Activated CD4-positive, alpha-beta T cell treated with anti-CD3 and anti-CD28 coated beads, Interleukin-2, Interleukin-4, amounts not matched to agents 100 ng/mL and 50 ng/mL, durations not matched to agents 16 hours and 8 hours (primary cell): ENCODE results near the gene PMAIP1.
A peak's percentile ranks its signal among the peaks of the same experiment; 100 is the strongest.
"Not testable (repeated sequence)": the region's sequence is repeated elsewhere in the genome, so short reads cannot be mapped to it uniquely, and the experiment has no call there.

Experiments used
- DNase-seq: peaks from one replicate; pipeline ENCODE4 v3.0.0-alpha.2; 2020; ENCODE audit warnings: low spot score

The PMAIP1 gene

DNA sequence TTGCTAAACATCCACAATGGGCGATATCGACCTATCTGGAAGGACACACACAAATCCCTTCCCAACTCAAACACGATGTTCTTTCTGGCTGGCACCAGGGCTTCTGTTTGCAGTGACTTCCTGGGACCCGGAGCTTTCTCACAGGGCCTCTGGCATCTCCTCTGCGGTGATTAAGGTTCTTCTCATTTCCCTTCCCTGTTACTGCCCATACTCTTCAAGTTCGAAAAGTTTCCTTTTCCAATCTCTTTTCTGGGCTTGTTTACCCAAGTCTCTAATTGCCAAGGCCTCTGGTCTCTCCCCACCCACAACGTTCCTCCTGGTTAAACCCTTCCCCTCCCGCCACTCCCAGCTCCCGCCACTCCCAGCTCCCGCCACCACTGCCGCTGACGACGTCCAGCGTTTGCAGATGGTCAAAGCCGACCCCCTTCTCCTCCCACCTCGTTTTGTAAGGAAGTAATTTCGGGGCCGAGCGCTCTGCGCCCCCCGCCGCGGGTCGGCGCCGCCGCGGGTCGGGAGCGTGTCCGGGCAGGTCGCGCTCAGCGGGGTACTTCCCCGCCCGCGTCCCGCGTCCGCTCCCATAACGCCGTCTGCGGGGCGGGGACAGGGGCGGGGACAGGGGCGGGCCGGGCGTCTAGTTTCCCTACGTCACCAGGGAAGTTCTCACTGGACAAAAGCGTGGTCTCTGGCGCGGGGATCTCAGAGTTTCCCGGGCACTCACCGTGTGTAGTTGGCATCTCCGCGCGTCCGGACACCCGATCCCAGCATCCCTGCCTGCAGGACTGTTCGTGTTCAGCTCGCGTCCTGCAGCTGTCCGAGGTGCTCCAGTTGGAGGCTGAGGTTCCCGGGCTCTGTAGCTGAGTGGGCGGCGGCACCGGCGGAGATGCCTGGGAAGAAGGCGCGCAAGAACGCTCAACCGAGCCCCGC lies at the start of gene PMAIP1:
PMAIP1 (plus strand) TSS at position 699 of the 924 bp plus-strand sequence; CDS start at position 881, 182 bp downstream.
- peak; percentile 92 for DNase-seq

DNA sequence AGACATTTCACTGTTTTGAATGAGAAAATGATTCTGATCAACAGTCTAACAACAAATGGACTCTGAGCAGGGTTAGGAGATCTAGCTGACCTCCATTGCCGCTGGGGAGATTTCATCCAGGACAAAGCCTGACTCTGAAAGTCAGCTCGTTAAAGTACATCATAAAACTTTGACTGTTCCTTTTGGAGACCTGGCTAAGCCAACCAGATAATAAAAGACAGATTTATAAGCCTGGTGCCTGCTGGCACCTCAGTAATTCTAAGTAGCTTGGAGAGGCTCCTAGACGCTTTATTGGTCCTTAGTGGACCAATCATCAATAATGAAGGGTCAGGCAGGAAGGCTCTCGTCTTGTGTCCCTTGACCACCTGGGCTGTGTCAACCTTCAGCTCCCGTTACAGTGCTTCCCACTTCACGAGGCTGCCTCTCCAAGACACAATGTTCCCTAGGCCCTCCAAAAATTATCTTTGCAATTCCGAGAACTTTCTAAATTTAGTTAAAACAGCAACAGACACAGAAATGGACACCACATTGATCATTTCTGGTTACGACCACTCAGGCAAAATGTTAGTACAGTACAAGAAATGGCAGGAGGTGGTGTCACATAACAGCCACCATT lies 47.9 kb upstream of the PMAIP1 start:
- DNase-seq: no peak

DNA sequence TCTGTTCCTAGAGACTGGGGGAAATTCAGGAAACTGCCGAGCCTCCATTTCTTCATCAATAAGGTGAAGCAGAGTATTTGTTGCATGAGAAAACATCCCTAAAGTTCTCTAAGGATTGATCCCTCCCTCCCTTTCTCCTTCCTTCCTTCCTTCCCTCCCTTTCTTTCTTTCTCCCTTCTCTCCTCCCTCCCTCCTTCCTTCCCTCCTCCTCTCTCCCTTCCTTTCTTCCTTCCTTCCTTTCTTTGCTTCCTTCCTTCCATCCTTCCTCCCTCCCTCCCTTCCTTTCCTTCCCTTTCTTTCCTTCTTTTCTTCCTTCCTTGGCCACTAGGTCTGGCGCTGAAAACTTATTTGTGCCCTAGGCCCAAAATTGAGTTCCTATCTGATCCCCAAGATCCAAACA lies 47.2 kb upstream of the PMAIP1 start:
- no peak for DNase-seq

DNA sequence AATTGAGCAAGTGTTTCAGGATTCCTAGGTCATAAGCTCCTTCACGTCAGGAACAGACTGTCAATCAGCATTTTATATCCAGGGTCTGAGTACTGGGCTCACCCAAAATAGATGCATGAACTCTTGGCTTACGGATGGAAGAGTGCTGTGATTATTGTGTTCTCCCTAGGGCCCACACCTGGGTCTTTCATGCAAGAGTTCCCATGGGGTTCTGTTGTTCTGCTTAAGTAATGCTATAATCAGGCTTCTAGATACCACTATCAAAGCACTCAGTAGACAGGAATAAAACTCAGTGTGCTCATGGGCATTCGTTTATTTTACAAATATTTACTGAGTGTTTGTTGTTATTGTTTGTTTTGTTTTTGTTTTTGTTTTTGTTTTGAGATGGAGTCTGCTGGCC lies 46.4 kb upstream of the PMAIP1 start:
- no peak for DNase-seq

DNA sequence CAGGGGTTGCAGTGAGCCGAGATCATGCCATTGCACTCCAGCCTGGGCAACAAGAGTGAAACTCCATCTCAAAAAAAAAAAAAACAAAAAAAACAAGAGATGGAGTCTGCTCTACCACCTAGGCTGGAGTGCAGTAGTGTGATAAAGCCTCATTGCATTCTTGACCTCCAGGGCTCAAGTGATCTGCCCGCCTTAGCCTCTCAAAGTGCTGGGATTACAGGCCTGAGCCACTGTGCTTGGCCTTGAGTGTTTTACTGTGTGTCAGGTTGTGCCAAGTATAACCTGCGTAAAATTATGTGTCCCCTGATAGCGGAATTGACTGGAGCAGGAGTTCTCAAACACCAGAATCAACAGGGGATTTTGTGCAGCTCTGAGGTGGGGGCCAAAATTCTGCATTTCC lies 45.8 kb upstream of the PMAIP1 start:
- not testable (repeated sequence) for DNase-seq

DNA sequence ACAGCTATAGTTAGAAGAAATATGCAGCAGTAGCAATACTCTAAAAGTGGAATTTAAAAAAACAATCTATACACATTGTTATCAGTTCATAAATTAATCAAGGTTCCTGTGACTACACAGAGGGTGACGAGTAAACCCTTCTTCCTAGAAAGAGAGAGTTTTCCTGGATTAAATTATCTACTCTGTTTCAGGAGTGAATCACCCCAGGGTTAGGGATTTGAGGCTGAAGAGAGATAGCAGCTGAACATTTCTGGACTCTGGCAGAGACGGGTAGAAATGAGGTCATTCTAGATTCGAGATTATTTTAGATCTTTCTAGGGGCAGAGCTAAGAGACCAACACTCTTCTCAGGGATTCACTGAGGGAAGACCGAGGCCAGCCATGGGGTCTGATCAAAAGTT lies 38.8 kb upstream of the PMAIP1 start:
- DNase-seq: no peak

DNA sequence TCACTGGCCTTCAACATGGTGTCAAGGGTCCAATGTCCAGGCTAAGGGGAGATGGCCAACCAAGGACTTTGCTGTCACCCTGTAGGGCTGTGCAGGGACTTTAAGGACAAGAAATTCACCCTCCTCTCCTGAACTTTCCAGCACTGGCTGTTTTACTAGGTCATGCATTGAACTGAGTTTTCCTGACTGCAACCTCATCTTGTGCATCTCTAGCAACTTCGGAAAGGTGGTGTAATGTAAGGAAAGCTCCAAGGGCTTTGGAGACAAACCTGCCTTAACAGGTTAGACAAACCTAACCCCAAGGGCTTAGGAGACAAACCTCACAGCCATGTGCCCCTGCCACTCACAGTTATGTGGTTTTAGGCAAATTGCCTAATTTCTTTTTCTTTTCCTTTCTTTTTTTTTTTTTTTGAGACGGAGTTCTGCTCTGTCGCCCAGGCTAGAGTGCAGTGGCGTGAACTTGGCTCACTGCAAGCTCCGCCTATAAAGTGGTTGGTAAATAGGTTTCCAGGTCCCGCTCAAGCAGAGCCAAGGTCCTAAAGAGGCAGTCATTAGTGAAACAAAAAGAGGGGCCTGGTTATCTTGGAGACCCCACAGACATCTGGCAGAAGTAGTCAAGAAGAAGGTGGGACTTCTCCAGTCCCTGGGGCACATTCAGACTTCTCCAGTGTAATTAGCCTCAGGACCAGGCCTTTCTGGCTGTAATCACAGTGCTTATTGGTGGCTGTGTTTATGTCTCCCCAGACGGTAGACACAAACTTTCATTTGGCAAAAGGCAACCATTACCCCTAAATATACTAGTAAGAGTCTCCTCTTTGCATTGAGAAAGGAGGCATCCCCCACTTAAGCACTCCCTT lies 37.6 kb upstream of the PMAIP1 start:
- DNase-seq: no peak

DNA sequence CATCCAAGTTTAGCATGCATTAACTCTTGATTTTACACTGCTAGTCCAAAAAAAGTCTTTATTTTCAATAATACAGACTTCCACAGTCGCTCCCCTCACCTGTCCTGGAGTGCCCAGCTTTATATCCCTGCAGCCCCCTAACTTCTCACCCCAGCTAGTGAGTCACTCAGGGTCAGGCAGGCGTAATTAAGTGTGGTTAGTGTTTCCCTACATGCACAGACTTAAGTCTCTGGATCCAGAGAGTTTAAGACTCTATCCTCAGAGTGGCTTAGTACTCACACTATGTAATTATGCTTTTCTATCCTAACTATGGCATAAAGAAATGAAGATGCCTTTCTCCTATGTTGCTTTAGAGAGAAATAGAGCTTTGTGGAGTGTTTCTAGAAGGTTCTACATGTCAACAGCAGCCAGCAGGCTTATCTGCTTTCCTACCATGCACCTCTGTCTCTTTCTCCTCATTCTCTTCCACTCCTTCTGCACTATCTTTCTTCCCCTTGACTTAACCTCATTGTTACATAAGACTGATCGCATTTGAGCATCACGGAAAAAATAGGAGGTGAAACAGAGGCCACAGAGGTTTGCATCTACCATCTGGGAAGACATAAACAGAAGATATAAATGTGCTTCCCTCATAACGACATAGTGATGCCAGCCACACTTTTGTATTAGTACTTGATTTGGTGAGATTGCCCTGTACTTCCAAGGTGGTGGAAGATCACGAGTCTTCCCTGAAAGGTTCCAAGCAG lies 34.4 kb upstream of the PMAIP1 start:
- DNase-seq: no peak

DNA sequence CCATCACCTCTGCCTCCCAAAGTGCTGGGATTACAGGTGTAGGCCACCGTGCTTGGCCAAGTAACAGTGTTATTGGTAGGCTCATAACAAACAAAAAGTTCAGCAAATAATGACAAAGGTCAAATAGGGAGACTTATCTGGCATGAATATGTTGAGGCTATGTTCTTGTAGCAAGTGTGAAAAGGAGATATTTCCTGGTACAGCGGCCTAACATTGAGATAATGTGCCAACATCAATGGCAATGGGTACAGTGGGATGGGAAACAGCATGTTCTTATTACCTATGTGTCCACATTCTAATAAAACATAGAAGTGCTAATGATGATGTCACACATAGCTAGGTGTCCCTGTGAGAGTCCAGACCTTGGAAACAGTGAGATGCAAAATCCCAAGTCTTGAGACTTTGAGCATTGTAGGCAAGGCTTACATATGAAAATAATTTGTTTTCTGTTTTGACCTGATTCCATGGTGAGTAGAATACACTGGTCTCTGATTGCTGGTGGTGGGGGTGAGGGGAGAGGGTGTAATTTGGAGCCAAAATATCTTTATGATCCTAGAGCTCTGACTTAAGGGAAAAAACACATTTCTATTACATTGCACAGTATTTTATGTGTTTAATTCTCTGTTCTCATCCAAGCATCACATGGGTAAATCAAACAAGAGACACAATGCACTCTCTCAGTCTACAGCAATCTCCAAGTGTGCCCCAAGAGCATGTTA lies 33.1 kb upstream of the PMAIP1 start:
- no peak for DNase-seq

DNA sequence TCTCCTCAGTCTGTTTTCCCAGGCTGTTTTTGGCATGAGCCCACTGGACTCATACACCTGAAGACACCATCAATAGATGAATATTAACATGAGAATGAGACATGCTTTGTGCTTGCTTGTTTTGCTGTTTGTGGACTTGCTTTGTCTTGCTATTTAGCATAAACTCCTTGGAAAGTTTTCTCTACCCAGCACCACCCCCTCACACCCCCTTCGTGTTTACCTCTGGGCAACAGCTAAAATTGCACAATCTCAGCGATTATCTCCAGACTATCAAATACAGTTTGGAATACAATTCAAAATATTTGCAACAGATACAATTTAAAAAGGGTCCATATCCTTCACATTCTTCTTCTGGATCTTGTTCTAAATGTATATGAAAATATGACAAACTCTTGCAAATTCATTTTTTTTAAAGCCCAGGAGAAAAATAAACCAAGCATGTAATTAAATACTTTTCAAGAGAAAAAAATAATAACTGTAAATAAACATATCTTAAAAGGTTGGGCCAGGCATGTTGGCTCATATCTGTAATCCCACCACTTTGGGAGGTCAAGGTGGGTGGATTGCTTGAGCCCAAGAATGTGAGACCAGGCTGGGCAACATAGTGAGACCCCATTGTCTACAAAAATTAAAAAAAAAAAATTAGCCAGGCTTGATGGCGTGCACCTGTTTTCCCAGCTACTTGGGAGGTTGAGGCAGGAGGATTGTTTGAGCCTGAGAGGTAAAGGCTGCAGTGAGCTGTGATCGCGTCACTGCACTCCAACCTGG lies 32.3 kb upstream of the PMAIP1 start:
- DNase-seq: no peak

DNA sequence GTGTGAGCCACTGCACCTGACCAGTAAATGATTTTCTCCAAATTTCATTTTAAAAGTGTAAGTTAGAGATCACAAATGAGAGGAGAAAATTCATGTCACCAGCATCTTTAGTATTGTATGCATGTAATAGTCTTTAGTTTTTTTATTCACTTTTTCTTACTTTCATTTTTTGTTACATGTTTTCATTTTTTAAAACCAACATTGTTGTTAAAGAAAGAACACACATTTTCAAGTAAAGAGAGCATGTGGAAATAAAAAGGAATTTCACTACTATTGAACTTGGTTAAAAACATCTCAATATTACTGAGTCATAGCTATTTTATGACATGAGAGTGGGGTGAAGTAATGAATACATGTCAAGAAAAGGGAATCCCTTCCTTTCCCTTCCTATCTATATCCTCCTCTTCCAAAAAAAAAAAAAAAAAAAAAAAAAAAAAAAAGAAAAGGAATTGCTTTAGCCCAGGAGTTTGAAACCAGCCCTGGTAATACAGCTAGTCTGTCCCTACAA lies 29.1 kb upstream of the PMAIP1 start:
- DNase-seq: no peak

DNA sequence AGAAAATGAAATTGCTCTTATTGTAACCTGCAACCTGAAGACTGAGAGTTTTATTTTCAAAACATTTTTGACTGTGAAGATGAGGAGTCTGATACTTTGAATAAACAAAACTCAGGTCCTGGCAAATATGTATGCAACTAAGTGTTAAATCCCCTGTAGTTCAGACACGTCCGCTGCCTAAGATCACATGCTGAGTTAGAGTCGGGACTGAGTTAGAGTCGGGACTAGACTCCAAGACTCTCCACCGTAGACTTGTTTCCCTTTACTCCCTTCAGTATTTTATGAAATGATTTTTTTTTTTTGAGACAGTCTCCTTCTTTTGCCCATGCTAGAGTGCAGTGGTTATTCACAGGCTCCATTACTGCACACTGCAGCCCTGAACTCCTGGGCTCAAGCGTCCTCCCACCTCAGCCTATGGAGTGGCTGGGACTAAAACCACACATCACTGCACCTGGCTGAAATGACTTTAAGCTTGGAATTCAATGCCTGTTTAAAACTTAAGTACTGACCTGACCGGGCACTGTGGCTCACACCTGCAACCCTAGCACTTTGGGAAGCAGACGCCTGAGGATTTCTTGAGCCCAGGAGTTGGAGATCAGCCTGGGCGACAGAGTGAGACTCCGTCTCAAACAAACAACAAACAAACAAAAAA lies 28.0 kb upstream of the PMAIP1 start:
- no peak for DNase-seq

DNA sequence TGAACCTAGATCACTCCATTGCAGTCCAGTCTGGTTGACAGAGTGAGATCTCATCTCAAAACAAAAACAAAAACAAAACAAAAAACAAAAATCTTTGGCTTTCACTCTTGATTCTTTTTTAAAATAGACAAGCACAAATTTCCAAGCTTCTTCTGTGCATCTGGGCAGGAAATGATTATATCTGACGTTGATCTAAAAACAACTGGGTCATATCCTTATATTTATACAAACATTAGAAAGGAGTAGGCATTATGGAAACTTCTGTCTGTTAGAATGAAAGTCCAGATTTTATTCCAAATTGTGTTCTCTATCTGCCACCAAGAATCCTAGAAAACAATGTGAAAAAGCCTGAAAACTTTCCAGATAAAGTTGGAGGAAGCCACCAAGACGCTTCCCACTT lies 26.2 kb upstream of the PMAIP1 start:
- DNase-seq: no peak

DNA sequence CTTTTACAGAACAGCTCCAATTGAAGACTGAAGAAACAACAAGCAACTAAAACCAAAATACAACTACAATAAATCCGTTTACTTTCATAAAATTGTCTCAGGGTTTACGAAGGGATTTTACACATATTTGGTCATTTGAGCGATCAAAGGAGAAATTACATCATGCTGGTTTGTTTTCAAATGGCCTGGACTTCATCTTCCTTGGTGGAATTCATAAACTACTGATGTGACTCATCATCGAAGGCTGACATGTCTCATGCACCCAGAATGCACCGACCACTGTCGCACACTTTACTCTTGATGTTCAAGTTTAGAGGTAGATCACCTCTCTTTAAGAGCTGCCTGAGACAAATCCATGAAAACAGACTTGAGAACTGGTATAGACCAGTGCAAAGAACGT lies 25.6 kb upstream of the PMAIP1 start:
- DNase-seq: no peak

DNA sequence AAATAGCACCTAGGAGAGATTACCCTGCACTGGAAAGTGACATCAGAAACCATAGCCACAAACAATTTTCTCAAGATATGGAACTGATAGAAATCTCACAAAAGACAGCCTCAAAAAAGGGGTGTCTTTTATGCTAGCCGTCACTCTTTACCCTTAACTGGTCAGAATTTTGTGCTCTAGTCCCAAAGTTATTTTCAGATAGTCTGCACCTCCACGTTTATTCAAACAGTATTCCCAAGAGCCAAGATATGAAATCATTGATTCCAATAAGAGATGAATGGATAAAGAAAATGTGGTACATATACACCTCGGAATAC lies 23.5 kb upstream of the PMAIP1 start:
- DNase-seq: peak; percentile 39

DNA sequence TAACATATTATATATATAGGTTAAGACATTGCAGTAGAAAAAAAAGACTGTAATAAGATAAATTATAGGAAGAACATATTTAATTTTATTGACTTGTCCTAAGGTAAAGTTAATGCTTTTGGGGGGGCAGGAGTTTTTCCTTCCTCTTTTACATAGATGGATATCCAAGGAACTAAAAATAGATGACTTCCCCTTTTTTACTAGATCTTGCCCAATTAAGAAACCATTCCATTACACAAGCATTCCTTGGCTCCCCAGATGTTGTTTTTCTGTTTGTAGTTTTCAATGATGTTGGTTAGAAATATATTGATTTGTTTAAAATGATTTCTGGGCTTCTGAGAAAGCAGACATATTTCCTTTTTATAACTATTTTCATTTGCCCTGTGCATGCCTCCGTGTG lies 22.4 kb upstream of the PMAIP1 start:
- no peak for DNase-seq

DNA sequence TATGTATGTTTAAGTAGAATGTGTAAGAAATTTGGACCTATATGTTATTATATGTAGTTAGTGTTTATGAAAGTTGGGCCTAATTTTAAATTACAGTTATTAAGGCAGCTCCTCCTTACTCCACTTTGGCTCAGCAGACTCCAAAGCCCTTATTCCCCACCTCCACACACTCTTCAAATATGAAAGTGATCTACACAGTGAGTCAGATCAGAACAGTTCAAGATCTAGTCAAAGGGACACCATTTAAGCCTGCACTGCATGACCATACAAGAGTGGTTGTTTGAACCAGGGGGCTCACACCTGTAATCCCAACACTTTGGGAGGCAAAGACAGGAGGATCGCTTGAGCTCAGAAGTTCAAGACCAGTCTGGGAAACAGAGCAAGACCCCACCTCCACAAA lies 21.2 kb upstream of the PMAIP1 start:
- peak; percentile 33 for DNase-seq

DNA sequence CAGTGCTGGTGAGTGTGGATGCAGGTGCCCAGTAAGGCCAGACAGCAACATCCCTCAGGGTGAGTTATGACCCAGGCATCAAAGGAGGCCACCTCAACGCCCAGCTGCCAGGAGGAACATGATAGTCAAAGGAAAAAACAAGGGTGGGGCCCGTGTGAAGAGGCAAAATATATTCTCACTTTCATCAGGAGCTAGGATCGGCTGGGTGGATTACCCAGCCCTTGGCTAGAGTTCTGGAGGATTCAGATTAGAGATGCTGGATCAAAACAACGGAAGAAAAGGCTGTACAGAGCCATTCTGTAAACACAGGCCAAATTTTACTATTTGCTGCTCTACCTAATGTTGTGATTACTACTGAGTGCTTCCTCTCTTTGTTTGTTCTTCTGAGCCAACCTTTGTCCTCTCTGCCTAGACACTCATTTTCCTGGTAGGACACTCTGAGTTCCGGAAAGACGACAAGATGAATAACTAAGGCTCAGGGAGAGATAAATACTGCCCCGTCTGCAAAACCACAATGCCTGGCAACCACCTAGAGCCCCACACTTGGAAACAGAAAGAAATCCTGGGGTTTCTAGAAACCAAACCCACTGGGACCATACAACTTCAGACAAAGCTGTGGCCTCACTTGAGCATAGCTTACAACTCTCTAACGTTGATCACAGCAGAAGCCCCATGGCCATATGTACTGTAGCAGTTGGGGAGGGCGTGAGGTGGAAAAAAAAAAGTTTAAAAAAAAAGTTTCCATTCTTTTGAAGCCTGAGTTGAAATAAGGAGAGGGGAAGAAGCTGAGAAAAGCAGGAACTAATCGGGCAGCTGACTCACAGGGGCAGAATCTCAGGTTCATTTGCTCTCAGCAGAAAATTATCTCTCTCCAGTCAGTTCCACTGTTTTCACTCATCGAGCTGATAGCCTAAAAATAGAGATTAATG lies 17.8 kb upstream of the PMAIP1 start:
- DNase-seq: peak; percentile 37

DNA sequence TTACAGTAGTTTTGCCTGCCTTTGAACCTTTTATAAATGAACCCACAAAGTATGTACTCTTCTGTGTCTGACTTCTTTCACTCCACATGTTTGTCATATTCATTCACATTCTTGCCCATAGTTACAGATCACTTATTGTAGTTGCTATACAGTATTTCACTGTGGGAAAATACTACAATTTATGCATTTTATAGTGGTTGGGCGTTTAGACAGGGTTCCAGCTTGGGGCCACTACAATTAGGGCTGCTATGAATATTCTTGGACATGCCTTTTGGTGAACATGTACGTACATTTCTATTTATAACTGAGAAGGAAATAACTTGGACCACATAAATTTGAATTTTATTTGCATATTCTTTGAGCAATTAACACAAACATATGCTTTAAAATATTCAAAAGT lies 15.4 kb upstream of the PMAIP1 start:
- DNase-seq: no peak
